ENCODE data around the gene NOL4L. TPM values are rescaled to one million over a fixed set of nuclear protein-coding genes. Genes with fewer than 3 reads are reported as not detected.

Gene NOL4L
- total and polyA plus RNA-seq, 8 donors = 3.8 to 54.0 (median 15.0) TPM

DNA sequence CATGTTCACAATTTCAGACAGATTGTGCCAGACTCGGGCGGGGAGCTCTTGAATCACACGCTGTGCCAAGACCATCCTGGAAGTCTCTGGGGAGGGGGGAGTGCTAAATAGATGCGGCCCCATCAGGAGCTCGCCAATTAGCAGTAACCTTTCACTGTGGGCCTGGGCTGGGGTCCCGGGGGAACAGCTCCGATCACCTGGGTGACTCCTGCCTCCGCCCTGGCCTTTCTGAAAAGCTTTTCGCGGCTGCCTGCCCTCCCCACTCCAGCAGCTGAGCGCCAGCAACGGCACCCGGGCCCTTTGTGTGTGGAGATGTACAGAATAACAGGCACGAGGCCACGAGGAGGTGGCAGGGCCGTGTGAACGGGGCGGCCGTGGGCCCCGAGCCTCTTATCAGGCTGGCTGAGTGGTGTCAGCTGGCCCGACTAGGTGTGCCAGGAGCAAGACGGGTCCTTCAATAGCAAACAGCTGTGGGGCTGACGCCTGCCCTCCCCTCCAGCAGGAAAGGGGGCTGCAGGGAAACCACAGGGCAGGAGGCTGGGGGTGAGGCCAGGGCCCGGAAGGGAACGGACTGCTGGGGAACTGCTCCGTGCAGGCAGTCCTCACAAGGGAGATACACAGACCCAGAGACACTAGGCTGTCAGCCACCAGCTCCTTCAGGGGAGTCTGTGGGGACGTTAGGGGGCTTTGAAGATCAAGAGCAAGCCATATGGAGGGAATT lies 56.8 kb downstream of the NOL4L start:
- no peaks in the 10 kb centered on the region for H3K36me3 ChIP-seq
- intact Hi-C loops (cut with DNase I; ENCODE audit: low total_unique reads) = no loop called here

DNA sequence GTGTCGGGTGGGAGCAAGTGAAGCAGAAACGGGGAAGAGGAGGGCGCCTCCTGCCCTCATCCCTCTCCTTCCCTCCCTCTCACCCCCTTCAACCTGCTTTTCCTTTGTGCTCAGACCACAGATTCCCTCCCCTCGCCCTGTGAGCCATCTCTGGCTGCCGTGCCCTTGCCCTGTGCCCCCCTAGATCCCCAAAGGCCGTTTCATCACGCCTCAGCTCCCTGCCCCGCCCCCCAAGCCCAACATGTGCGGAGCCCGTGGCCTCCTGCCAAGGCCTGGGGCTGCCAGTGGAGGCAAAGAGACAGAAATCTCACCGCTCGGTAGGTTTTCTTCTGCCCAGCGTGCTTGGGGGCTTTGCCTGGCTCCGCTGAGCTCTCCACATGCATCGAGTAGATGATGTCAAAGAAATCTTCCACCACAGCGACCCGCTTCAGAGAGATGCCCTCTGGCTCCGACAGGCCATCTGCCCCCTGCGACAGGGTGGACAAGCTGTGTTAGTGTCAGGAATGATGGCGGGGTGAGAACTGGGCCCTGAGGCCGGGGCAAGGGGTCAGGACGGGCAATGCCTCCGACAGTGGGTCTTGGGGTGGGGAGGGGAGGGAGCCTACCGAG lies 57.6 kb downstream of the NOL4L start:
- TF ChIP-seq, protein P1, sequence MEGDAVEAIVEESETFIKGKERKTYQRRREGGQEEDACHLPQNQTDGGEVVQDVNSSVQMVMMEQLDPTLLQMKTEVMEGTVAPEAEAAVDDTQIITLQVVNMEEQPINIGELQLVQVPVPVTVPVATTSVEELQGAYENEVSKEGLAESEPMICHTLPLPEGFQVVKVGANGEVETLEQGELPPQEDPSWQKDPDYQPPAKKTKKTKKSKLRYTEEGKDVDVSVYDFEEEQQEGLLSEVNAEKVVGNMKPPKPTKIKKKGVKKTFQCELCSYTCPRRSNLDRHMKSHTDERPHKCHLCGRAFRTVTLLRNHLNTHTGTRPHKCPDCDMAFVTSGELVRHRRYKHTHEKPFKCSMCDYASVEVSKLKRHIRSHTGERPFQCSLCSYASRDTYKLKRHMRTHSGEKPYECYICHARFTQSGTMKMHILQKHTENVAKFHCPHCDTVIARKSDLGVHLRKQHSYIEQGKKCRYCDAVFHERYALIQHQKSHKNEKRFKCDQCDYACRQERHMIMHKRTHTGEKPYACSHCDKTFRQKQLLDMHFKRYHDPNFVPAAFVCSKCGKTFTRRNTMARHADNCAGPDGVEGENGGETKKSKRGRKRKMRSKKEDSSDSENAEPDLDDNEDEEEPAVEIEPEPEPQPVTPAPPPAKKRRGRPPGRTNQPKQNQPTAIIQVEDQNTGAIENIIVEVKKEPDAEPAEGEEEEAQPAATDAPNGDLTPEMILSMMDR (IDR thresholded peaks at IDR 0.05) = no peak
- no peak for TF ChIP-seq POLR2A (IDR thresholded peaks at IDR 0.05)
- no peak for TF ChIP-seq POLR2AphosphoS5 (IDR thresholded peaks at IDR 0.05)
- no peak for TF ChIP-seq EP300 (IDR thresholded peaks at IDR 0.05)
- intact Hi-C loops (cut with DNase I; ENCODE audit: low total_unique reads) = no loop called here
- Histone ChIP-seq H3K27ac (no peak overlapping the region), H3K4me3 (no peak overlapping the region), H3K4me1 (peaks cover 5 to 40% (median 29%) of the 10 kb centered on the region in 4 donors), H3K9me3 (no peaks in the 10 kb centered on the region), H3K36me3 (no peaks in the 10 kb centered on the region), H3K27me3 (no peaks in the 10 kb centered on the region)
- 61 to 68% (median 64%) methylated on average over 22 to 24 of the region's 24 CpGs for WGBS, 5 donors
- peak in 1 of 2 donors; percentile 65 for DNase-seq

More for the DNA sequence above, 56.8 kb downstream of the NOL4L start:
- DNase-seq = peak; percentile 65 to 83
- 28 to 52% (median 36%) methylated on average over 11 to 27 of the region's 27 CpGs for WGBS, 5 donors
- no peaks in the 10 kb centered on the region for H3K9me3 ChIP-seq
- peaks cover 5 to 40% (median 29%) of the 10 kb centered on the region in 4 donors for H3K4me1 ChIP-seq
- H3K4me3 ChIP-seq = no peak overlapping the region
- peak overlapping the region in 1 of 5 donors; percentile 2 for H3K27ac ChIP-seq
- H3K27me3 ChIP-seq = no peaks in the 10 kb centered on the region
- TF ChIP-seq POLR2A (IDR thresholded peaks at IDR 0.05) = no peak
- TF ChIP-seq POLR2AphosphoS5 (IDR thresholded peaks at IDR 0.05) = no peak
- TF ChIP-seq, protein P1 (IDR thresholded peaks at IDR 0.05) = no peak
- TF ChIP-seq EP300 (IDR thresholded peaks at IDR 0.05) = no peak

DNA sequence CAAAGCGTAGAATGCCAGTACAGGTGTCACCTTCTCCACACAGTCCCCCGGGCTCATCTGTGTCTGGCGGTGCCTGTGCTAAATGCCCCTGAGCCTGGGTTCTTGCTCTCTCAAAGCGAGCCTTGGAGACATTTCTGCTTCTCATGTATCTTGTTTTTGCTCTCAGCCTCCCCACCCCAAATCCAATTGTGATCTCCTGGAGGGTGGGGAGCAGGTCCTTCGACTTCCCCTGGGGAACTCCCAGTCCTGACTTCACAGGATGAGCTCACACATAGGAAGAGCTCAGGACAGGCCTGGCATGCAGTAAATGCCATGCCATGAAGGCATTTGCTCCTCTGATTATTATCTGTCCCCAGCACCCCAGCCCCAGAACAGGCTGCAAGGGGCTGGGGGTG lies 58.1 kb downstream of the NOL4L start:
- WGBS, 5 donors = 85 to 93% (median 91%) methylated on average over 5 of the region's 5 CpGs
- Histone ChIP-seq H3K36me3 (no peaks in the 10 kb centered on the region), H3K27me3 (no peaks in the 10 kb centered on the region), H3K9me3 (no peaks in the 10 kb centered on the region), H3K27ac (no peak overlapping the region), H3K4me1 (peaks cover 5 to 42% (median 31%) of the 10 kb centered on the region in 4 donors), H3K4me3 (no peak overlapping the region)
- intact Hi-C loops (cut with DNase I; ENCODE audit: low total_unique reads) = no loop called here
- DNase-seq = no peak
- TF ChIP-seq, protein P1 (IDR thresholded peaks at IDR 0.05) = no peak
- TF ChIP-seq POLR2A (IDR thresholded peaks at IDR 0.05) (no peak), POLR2AphosphoS5 (IDR thresholded peaks at IDR 0.05) (no peak), EP300 (IDR thresholded peaks at IDR 0.05) (no peak)

DNA sequence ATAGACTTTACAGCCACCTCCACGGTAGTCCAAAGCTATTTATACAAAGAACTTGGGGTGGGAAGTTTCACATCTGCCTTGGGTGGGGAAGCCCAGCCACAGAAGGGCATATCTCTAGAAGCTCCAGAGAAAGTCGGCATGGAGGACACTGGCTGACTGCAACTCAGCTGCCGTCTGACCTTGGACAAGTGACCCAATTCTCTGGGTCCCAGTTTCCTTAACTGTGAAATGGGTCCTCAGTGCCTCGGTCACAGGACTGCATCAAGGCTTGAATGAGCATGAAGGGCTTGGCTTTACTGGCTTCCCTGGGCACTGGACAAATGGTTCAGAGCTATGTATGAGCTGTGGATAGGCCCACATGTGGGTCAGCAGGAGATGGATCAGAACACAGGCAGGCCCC lies 58.6 kb downstream of the NOL4L start:
- H3K9me3 ChIP-seq = no peaks in the 10 kb centered on the region
- H3K27ac ChIP-seq = no peak overlapping the region
- intact Hi-C loops (cut with DNase I; ENCODE audit: low total_unique reads) = no loop called here
- no peak for DNase-seq
- H3K4me1 ChIP-seq = peaks cover 5 to 46% (median 36%) of the 10 kb centered on the region in 4 donors
- TF ChIP-seq POLR2AphosphoS5 (IDR thresholded peaks at IDR 0.05) (no peak), EP300 (IDR thresholded peaks at IDR 0.05) (no peak), POLR2A (IDR thresholded peaks at IDR 0.05) (no peak)
- TF ChIP-seq, protein P1 (IDR thresholded peaks at IDR 0.05) = no peak
- no peaks in the 10 kb centered on the region for H3K36me3 ChIP-seq
- no peak overlapping the region for H3K4me3 ChIP-seq
- H3K27me3 ChIP-seq = no peaks in the 10 kb centered on the region
- WGBS, 5 donors = 63 to 87% (median 75%) methylated on average over 4 of the region's 4 CpGs
